OCI-LY1 (cell line): ENCODE measurements around the gene ZMIZ1.

Experiments used
- H2AFZ ChIP-seq: fragments of 200-600 bp; sonication (generic), shearing (Covaris generic); 2 replicates; pipeline ENCODE4 v1.6.0; 2014; ENCODE audit warnings: antibody characterized with exemption, mild to moderate bottlenecking, low read length
- H3F3A ChIP-seq: fragments of 200-600 bp; sonication (generic), shearing (Covaris generic); 2 replicates; pipeline ENCODE4 v1.6.0; 2014; ENCODE audit warnings: mild to moderate bottlenecking, antibody characterized with exemption, low read length, moderate library complexity; ENCODE audit not compliant: insufficient read depth
- H3K27ac ChIP-seq: fragments of 200-600 bp; sonication (generic); 2 replicates; pipeline ENCODE4 v1.5.1; 2014; ENCODE audit warnings: low read length, mixed run types, mild to moderate bottlenecking, low read depth; ENCODE audit not compliant: poor library complexity, severe bottlenecking
- H3K27me3 ChIP-seq: fragments of 200-600 bp; sonication (generic); 2 replicates; pipeline ENCODE4 v1.6.0; 2014; ENCODE audit warnings: antibody characterized with exemption, mild to moderate bottlenecking, low read length, moderate library complexity; ENCODE audit not compliant: insufficient read depth
- H3K36me3 ChIP-seq: fragments of 200-600 bp; sonication (generic); 2 replicates; pipeline ENCODE4 v1.6.1; 2014; ENCODE audit warnings: mild to moderate bottlenecking, antibody characterized with exemption, low read length, moderate library complexity, mixed read lengths; ENCODE audit not compliant: insufficient read depth
- H3K4me1 ChIP-seq: fragments of 200-600 bp; sonication (generic); 2 replicates; pipeline ENCODE4 v1.5.1; 2014; ENCODE audit warnings: mild to moderate bottlenecking, low read length, moderate library complexity; ENCODE audit not compliant: insufficient read depth, severe bottlenecking
- H3K4me2 ChIP-seq: fragments of 200-600 bp; sonication (generic), shearing (Covaris generic); 2 replicates; pipeline ENCODE4 v1.6.1; 2014; ENCODE audit warnings: low read length
- H3K4me3 ChIP-seq: fragments of 200-600 bp; sonication (generic); 2 replicates; pipeline ENCODE4 v1.5.1; 2014; ENCODE audit warnings: low read length, low read depth, mild to moderate bottlenecking, mixed read lengths; ENCODE audit not compliant: poor library complexity, severe bottlenecking
- H3K79me2 ChIP-seq: fragments of 200-600 bp; shearing (Covaris generic); 2 replicates; pipeline ENCODE4 v1.6.1; 2016; ENCODE audit warnings: mixed run types, low read length, mixed read lengths; ENCODE audit not compliant: insufficient read depth
- H3K9ac ChIP-seq: fragments of 200-600 bp; sonication (generic), shearing (Covaris generic); 2 replicates; pipeline ENCODE4 v1.6.1; 2014; ENCODE audit warnings: mild to moderate bottlenecking, low read length, mixed read lengths
- H3K9me2 ChIP-seq: fragments of 200-600 bp; sonication (generic), shearing (Covaris generic); 2 replicates; pipeline ENCODE4 v1.6.1; 2014; ENCODE audit warnings: low read depth, mild to moderate bottlenecking, low read length, mixed read lengths
- H3K9me3 ChIP-seq: fragments of 200-600 bp; shearing (Covaris generic); 2 replicates; pipeline ENCODE4 v1.6.1; 2014; ENCODE audit warnings: low read length, mixed read lengths
- H4K20me1 ChIP-seq: fragments of 200-600 bp; sonication (generic), shearing (Covaris generic); 2 replicates; pipeline ENCODE4 v1.6.0; 2016; ENCODE audit warnings: mild to moderate bottlenecking, low read length; ENCODE audit not compliant: insufficient read depth
- CTCF ChIP-seq: fragments of 200-600 bp; sonication (generic), shearing (Covaris generic); IDR thresholded peaks from 2 replicates; pipeline ENCODE4 v1.5.1; 2017; ENCODE audit warnings: mild to moderate bottlenecking, antibody characterized with exemption, low read length, moderate library complexity, mixed read lengths
- EZH2 ChIP-seq: fragments of 200-600 bp; sonication (generic), shearing (Covaris generic); IDR thresholded peaks from 2 replicates; pipeline ENCODE4 v1.8.0; 2017; ENCODE audit warnings: borderline replicate concordance, mixed run types, mild to moderate bottlenecking, antibody characterized with exemption, low read length, moderate library complexity, mixed read lengths

ZMIZ1 gene

GRCh38 chr10:79273604-79274003 lies 204.8 kb downstream of the ZMIZ1 start:
- H3K79me2 ChIP-seq: no peaks in the 10 kb centered on the region
- no peak for TF ChIP-seq CTCF
- TF ChIP-seq EZH2: no peak
- H3K4me3 ChIP-seq: no peak overlapping the region
- H3F3A ChIP-seq: no peaks in the 10 kb centered on the region
- no peaks in the 10 kb centered on the region for H4K20me1 ChIP-seq
- H3K9me2 ChIP-seq: no peaks in the 10 kb centered on the region
- H3K4me1 ChIP-seq: no peaks in the 10 kb centered on the region
- no peak overlapping the region for H3K9ac ChIP-seq
- H3K4me2 ChIP-seq: no peak overlapping the region
- no peaks in the 10 kb centered on the region for H3K36me3 ChIP-seq
- H2AFZ ChIP-seq: no peak overlapping the region
- H3K9me3 ChIP-seq: no peaks in the 10 kb centered on the region
- H3K27me3 ChIP-seq: 0 out of 2 replicates have a peak, but pooled peaks cover 7% of the 10 kb centered on the region
- H3K27ac ChIP-seq: no peak overlapping the region

- no peak overlapping the region for H3K4me3 ChIP-seq
- H3K4me1 ChIP-seq: no peaks in the 10 kb centered on the region
- no peaks in the 10 kb centered on the region for H3K9me3 ChIP-seq
- no peaks in the 10 kb centered on the region for H3K36me3 ChIP-seq
- no peaks in the 10 kb centered on the region for H4K20me1 ChIP-seq
- no peak overlapping the region for H3K9ac ChIP-seq
- H3K27ac ChIP-seq: no peak overlapping the region
- H3F3A ChIP-seq: no peaks in the 10 kb centered on the region
- peaks cover 7% of the 10 kb centered on the region; the same call in 1 of the 2 replicates for H3K27me3 ChIP-seq
- H2AFZ ChIP-seq: no peak overlapping the region
- H3K9me2 ChIP-seq: no peaks in the 10 kb centered on the region
- TF ChIP-seq CTCF (no peak), EZH2 (no peak)
- H3K79me2 ChIP-seq: no peaks in the 10 kb centered on the region
- no peak overlapping the region for H3K4me2 ChIP-seq
Observed at GRCh38 chr10:79274279-79275104, 205.7 kb downstream of the ZMIZ1 start.

GRCh38 chr10:79275105-79275430 lies 206.3 kb downstream of the ZMIZ1 start:
- H3K9me3 ChIP-seq: no peaks in the 10 kb centered on the region
- no peaks in the 10 kb centered on the region for H3K36me3 ChIP-seq
- no peak overlapping the region for H3K4me3 ChIP-seq
- H4K20me1 ChIP-seq: no peaks in the 10 kb centered on the region
- no peak overlapping the region for H3K9ac ChIP-seq
- H3K4me1 ChIP-seq: no peaks in the 10 kb centered on the region
- TF ChIP-seq EZH2: no peak
- TF ChIP-seq CTCF: no peak
- H3K27ac ChIP-seq: no peak overlapping the region
- no peaks in the 10 kb centered on the region for H3F3A ChIP-seq
- H3K4me2 ChIP-seq: no peak overlapping the region
- no peaks in the 10 kb centered on the region for H3K9me2 ChIP-seq
- H3K79me2 ChIP-seq: no peaks in the 10 kb centered on the region
- peaks cover 7% of the 10 kb centered on the region; the same call in 1 of the 2 replicates for H3K27me3 ChIP-seq
- no peak overlapping the region for H2AFZ ChIP-seq
